IMR-90 (cell line): ENCODE results near the gene PRICKLE2. TPM values are rescaled to one million over a fixed set of nuclear protein-coding genes. Genes with fewer than 3 reads are reported as not detected.

Experiments used
- ATAC-seq: fragments of 200-7000 bp; cut with Tn5 transposase; 2 replicates; pipeline ENCODE4 v1.9.1; 2020; ENCODE audit warnings: low read depth, mild to moderate bottlenecking, moderate library complexity
- BruUV-seq: library from RNA; stranded (reverse); fragments of 400-500 nt; replicated peaks from 2 replicates; lab custom pipeline; 2021; lab: Mats Ljungman, UMichigan
- CTCF ChIA-PET: fragments of 300-600 bp; formaldehyde crosslinking; extraction: SDS; loops from one replicate; lab custom pipeline; 2021; ENCODE audit warnings: antibody characterized with exemption; lab: Yijun Ruan, JAX
- POLR2A ChIA-PET: fragments of 300-600 bp; sonication (Branson Sonifier 250); formaldehyde crosslinking; loops from one replicate; lab custom pipeline; 2022; ENCODE audit warnings: antibody characterized with exemption; ENCODE audit not compliant: unreplicated experiment; lab: Charles Lee
- DNase-seq: peaks from one replicate; pipeline ENCODE4 v3.0.0; 2013
- H2AFZ ChIP-seq: replicated peaks from 2 replicates; pipeline ENCODE3; 2013; ENCODE audit warnings: low read length, mild to moderate bottlenecking; ENCODE audit not compliant: poor library complexity
- H2AK5ac ChIP-seq: 2 replicates; pipeline ENCODE4 v1.6.1; 2013; ENCODE audit warnings: low read depth, low read length, inconsistent platforms
- H2AK9ac ChIP-seq: replicated peaks from 2 replicates; pipeline ENCODE3; 2013; ENCODE audit warnings: mild to moderate bottlenecking, low read depth, low read length, moderate library complexity; ENCODE audit not compliant: poor library complexity
- H2BK120ac ChIP-seq: 2 replicates; pipeline ENCODE4 v1.6.1; 2013; ENCODE audit warnings: low read depth, low read length, inconsistent platforms
- H2BK15ac ChIP-seq: 3 replicates; pipeline ENCODE4 v1.6.1; 2013; ENCODE audit warnings: low read depth, low read length, inconsistent platforms
- H2BK20ac ChIP-seq: 2 replicates; pipeline ENCODE4 v1.6.1; 2013; ENCODE audit warnings: low read depth, mild to moderate bottlenecking, inconsistent platforms, low read length, moderate library complexity
- H2BK5ac ChIP-seq: 2 replicates; pipeline ENCODE4 v1.6.1; 2013; ENCODE audit warnings: mild to moderate bottlenecking, low read depth, low read length, inconsistent platforms; ENCODE audit not compliant: poor library complexity, severe bottlenecking
- H3K14ac ChIP-seq: replicated peaks from 2 replicates; pipeline ENCODE4 v1.6.1; 2013; ENCODE audit warnings: low read depth, low read length, inconsistent platforms
- H3K18ac ChIP-seq: 2 replicates; pipeline ENCODE4 v1.6.1; 2013; ENCODE audit warnings: low read depth, low read length, control low read depth
- H3K23ac ChIP-seq: 2 replicates; pipeline ENCODE4 v1.6.1; 2013; ENCODE audit warnings: low read depth, low read length, inconsistent platforms
- H3K27ac ChIP-seq: 2 replicates; pipeline ENCODE4 v1.5.1; 2013; ENCODE audit warnings: mild to moderate bottlenecking, control low read depth, low read length; ENCODE audit not compliant: insufficient read depth
- H3K27me3 ChIP-seq: 2 replicates; pipeline ENCODE4 v1.6.1; 2013; ENCODE audit warnings: low read length; ENCODE audit not compliant: control insufficient read depth, insufficient read depth
- H3K36me3 ChIP-seq: 2 replicates; pipeline ENCODE4 v1.6.1; 2013; ENCODE audit warnings: low read length, mixed read lengths; ENCODE audit not compliant: control insufficient read depth, insufficient read depth
- H3K4ac ChIP-seq: 2 replicates; pipeline ENCODE4 v1.6.1; 2013; ENCODE audit warnings: low read depth, low read length, inconsistent platforms
- H3K4me1 ChIP-seq: 2 replicates; pipeline ENCODE4 v1.6.1; 2013; ENCODE audit warnings: low read length, mixed read lengths; ENCODE audit not compliant: control insufficient read depth, insufficient read depth
- H3K4me2 ChIP-seq: 2 replicates; pipeline ENCODE4 v1.6.1; 2013; ENCODE audit warnings: low read depth, mild to moderate bottlenecking, control low read depth, low read length, moderate library complexity
- H3K4me3 ChIP-seq: 2 replicates; pipeline ENCODE4 v1.5.1; 2013; ENCODE audit warnings: low read depth, mild to moderate bottlenecking, control low read depth, low read length, moderate library complexity; ENCODE audit not compliant: insufficient read depth
- H3K56ac ChIP-seq: 2 replicates; pipeline ENCODE4 v1.6.1; 2013; ENCODE audit warnings: low read length, inconsistent platforms; ENCODE audit not compliant: insufficient read depth; ENCODE audit errors: extremely low read depth
- H3K79me1 ChIP-seq, 2 experiments: 2 replicates each; pipeline ENCODE4 v1.6.1; 2013; ENCODE audit warnings: low read length in 2 of 2, inconsistent platforms in 1 of 2, low read depth in 1 of 2
- H3K9ac ChIP-seq: 2 replicates; pipeline ENCODE4 v1.6.1; 2013; ENCODE audit warnings: low read depth, low read length, control low read depth
- H3K9me1 ChIP-seq: 2 replicates; pipeline ENCODE4 v1.6.1; 2013; ENCODE audit warnings: low read length, inconsistent platforms; ENCODE audit not compliant: insufficient read depth
- H3K9me3 ChIP-seq: 2 replicates; pipeline ENCODE4 v1.6.1; 2013; ENCODE audit warnings: low read length; ENCODE audit not compliant: control insufficient read depth, insufficient read depth
- H4K20me1 ChIP-seq: 2 replicates; pipeline ENCODE4 v1.6.1; 2013; ENCODE audit warnings: low read length, inconsistent platforms; ENCODE audit not compliant: insufficient read depth
- H4K5ac ChIP-seq: 2 replicates; pipeline ENCODE4 v1.6.1; 2013; ENCODE audit warnings: mild to moderate bottlenecking, low read depth, low read length, control low read depth
- H4K8ac ChIP-seq, 2 experiments: 2 replicates each; pipeline ENCODE4 v1.6.1; 2013; ENCODE audit warnings: low read depth in 2 of 2, low read length in 2 of 2, control low read depth in 1 of 2, inconsistent platforms in 1 of 2
- H4K91ac ChIP-seq: 2 replicates; pipeline ENCODE4 v1.6.1; 2013; ENCODE audit warnings: low read depth, low read length, inconsistent platforms; ENCODE audit not compliant: insufficient read depth
- CTCF ChIP-seq: conservative IDR thresholded peaks from 2 replicates; pipeline ENCODE4 v1.5.1; 2012; ENCODE audit warnings: mild to moderate bottlenecking, low read depth, low read length, improper control_type of control experiment
- WGBS, 2 experiments: methylation state at CpG; one replicate each; pipeline versions ENCODE4 v1.1.5 to v1.1.7; 2013; ENCODE audit warnings: missing lambda C conversion rate in 2 of 2; ENCODE audit not compliant: insufficient read length in 1 of 2; ENCODE audit errors: extremely low coverage in 2 of 2; 5-methylcytosine and 5-hydroxymethylcytosine counted together
- dilution Hi-C: fragments of 300-500 bp; cut with HindIII; formaldehyde crosslinking; loops from one replicate; pipeline ENCODE4 v1.14.3; 2018; ENCODE audit warnings: low sequenced_read_pairs; ENCODE audit not compliant: unreplicated experiment
- in situ Hi-C: fragments of 300-500 bp; cut with MboI; formaldehyde crosslinking; loops from 3 replicates; pipeline ENCODE4 v1.14.3; 2019; ENCODE audit warnings: low sequenced_read_pairs, inconsistent platforms, mixed read lengths
- intact Hi-C: fragments of 100-400 bp; cut with micrococcal nuclease; formaldehyde crosslinking; loops from 2 replicates; pipeline ENCODE4 v1.10.0; 2022
- polyA plus RNA-seq, 3 experiments: library from polyadenylated mRNA; depleted of rRNA; stranded (reverse); fragments of >200 nt; gene quantifications; 2 replicates each; pipeline ENCODE4 v1.2.3, GENCODE V29; 2012; ENCODE audit warnings: low replicate concordance in 1 of 3
- total RNA-seq: library from RNA; depleted of rRNA; stranded (reverse); fragments of >200 nt; gene quantifications from 2 replicates; pipeline ENCODE4 v1.2.3, GENCODE V29; 2012

Gene PRICKLE2
- total and polyA plus RNA-seq, 2 of the 4 experiments (the other 2 are of a cell fraction): 4.1 to 14.2 TPM

- H3K14ac ChIP-seq: 0 out of 2 replicates have a peak overlapping the region, but pooled peaks have one; percentile 30
- H3K4ac ChIP-seq: no peak overlapping the region
- no peak overlapping the region for H3K4me2 ChIP-seq
- no peaks in the 10 kb centered on the region; the same call in 1 of the 2 replicates for H3K36me3 ChIP-seq
- no peak overlapping the region for H2AK9ac ChIP-seq
- no peak overlapping the region for H4K8ac ChIP-seq
- no peak overlapping the region for H2BK15ac ChIP-seq
- H3K23ac ChIP-seq: no peak overlapping the region
- H3K27me3 ChIP-seq: no peaks in the 10 kb centered on the region
- no peak overlapping the region for H3K4me3 ChIP-seq
- peaks cover 22% of the 10 kb centered on the region for H3K4me1 ChIP-seq
- BruUV-seq: no TSS peak
- H2BK5ac ChIP-seq: no peak overlapping the region
- dilution Hi-C loops: no loop called here
- no CpG with 5 or more reads among the region's 4 CpGs for WGBS, 2 experiments
- peak overlapping the region; percentile 7; the same call in 1 of the 2 replicates for H2AK5ac ChIP-seq
- H2BK20ac ChIP-seq: no peak overlapping the region
- no peak overlapping the region for H3K9ac ChIP-seq
- H4K5ac ChIP-seq: no peak overlapping the region
- peaks cover 34 to 79% of the 10 kb centered on the region in 2 experiments for H3K79me1 ChIP-seq
- in situ Hi-C loops: loop anchor here (10.0 kb wide), 1 partner anchor 222 kb away; no protein-coding TSS in a partner anchor
- ATAC-seq (no peak), DNase-seq (no peak)
- ChIA-PET POLR2A (no interaction called here), CTCF (no interaction called here)
- H2AFZ ChIP-seq: no peak overlapping the region
- intact Hi-C loops: no loop called here
- TF ChIP-seq CTCF: no peak
- H3K9me3 ChIP-seq: no peaks in the 10 kb centered on the region
- no peak overlapping the region for H3K27ac ChIP-seq
- H4K20me1 ChIP-seq: peaks cover 50% of the 10 kb centered on the region
- H3K18ac ChIP-seq: no peak overlapping the region
- H4K91ac ChIP-seq: no peak overlapping the region
- peaks cover 20% of the 10 kb centered on the region for H3K9me1 ChIP-seq
- no peak overlapping the region for H3K56ac ChIP-seq
- H2BK120ac ChIP-seq: no peak overlapping the region
These were observed 37.4 kb upstream of the PRICKLE2 start for GRCh38 chr3:64262574-64263114.
